ENCODE results near the gene PTPN7.

DNA sequence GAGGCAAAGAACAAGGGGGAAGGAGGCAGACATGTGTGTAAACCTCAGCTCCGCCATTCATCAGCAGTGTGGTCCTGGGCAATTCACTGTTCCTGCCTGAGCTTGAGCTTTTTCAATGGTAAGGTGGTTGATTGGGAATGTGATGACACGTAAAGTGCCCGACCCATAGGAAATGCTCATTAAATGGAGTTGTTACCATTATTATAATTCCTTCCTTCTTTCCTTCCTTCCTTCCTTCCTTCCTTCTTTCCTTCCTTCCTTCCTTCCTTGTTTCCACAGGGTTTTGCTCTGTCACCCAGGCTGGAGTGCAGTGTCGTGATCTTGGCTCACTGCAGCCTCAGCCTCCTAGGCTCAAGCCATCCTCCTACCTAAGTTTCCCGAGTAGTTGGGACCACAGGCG lies 33.3 kb downstream of the PTPN7 start:
- TF ChIP-seq, protein P1, sequence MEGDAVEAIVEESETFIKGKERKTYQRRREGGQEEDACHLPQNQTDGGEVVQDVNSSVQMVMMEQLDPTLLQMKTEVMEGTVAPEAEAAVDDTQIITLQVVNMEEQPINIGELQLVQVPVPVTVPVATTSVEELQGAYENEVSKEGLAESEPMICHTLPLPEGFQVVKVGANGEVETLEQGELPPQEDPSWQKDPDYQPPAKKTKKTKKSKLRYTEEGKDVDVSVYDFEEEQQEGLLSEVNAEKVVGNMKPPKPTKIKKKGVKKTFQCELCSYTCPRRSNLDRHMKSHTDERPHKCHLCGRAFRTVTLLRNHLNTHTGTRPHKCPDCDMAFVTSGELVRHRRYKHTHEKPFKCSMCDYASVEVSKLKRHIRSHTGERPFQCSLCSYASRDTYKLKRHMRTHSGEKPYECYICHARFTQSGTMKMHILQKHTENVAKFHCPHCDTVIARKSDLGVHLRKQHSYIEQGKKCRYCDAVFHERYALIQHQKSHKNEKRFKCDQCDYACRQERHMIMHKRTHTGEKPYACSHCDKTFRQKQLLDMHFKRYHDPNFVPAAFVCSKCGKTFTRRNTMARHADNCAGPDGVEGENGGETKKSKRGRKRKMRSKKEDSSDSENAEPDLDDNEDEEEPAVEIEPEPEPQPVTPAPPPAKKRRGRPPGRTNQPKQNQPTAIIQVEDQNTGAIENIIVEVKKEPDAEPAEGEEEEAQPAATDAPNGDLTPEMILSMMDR (IDR thresholded peaks at IDR 0.05; ENCODE audit: poor library complexity), result no peak
- no peak for TF ChIP-seq EZH2 (IDR thresholded peaks at IDR 0.05; ENCODE audit: borderline replicate concordance)
- TF ChIP-seq EZH2phosphoT487 (IDR thresholded peaks at IDR 0.05; ENCODE audit: low read depth, severe bottlenecking, unreplicated experiment), result no peak
